ENCODE measurements around the gene SLC41A1. TPM values are rescaled to one million over a fixed set of nuclear protein-coding genes. Genes with fewer than 3 reads are reported as not detected.
"Not testable (repeated sequence)": the region's sequence is repeated elsewhere in the genome, so short reads cannot be mapped to it uniquely, and the experiment has no call there.

The SLC41A1 gene
- total and polyA plus RNA-seq, 9 donors: 15.0 to 32.8 (median 28.7) TPM

DNA sequence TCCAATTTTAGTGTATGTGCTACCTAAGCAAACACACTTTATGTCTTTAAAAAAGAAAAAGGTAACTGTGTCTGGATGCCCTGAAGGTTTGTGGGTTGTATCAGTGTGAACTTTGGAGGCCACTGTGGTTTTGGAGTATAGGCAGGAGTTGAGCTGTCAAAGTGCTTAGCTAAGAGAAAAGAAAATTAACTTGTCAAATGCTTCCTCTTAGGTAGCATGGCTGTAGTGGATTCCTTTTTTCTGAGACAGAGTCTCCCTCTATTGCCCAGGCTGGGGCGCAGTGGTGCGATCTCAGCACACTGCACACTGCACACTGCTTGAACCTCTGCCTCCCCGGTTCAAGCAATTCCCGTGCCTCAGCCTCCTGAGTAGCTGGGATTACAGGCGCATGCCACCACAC lies 11.2 kb upstream of the SLC41A1 start:
- Histone ChIP-seq H3K36me3 (ENCODE audit: control insufficient read depth, insufficient read depth, low read length) (no peaks in the 10 kb centered on the region), H3K27me3 (ENCODE audit: control insufficient read depth, insufficient read depth, low read length) (peaks cover 3% of the 10 kb centered on the region), H3K27ac (ENCODE audit: low read length) (no peak overlapping the region), H3K4me3 (ENCODE audit: low read length) (no peak overlapping the region), H3K4me1 (ENCODE audit: control insufficient read depth, insufficient read depth, low read length) (peaks cover 15% of the 10 kb centered on the region), H3K9me3 (replicated peaks; ENCODE audit: control insufficient read depth, low read depth, low read length) (no peaks in the 10 kb centered on the region)
- no peak for DNase-seq
- 100% methylated on average over 3 of the region's 5 CpGs for WGBS (ENCODE audit: insufficient coverage)

DNA sequence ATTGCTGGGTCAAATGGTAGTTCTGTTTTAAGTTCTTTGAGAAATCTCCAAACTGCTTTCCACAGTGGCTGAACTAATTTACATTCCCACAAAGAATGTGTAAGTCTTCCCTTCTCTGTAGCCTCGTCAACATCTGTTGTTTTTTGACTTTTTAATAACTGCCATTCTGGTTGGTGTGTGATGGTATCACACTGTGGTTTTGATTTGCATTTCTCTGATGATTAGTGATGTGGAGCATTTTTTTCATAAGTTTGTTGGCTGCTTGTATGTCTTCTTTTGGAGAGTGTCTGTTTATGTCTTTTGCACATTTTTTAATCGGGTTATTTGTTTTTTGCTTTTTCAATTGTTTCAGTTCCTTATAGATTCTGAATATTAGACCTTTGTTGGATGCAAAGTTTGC lies 10.3 kb upstream of the SLC41A1 start:
- not testable (repeated sequence) for H3K36me3 ChIP-seq (ENCODE audit: control insufficient read depth, insufficient read depth, low read length); H3K4me3 ChIP-seq (ENCODE audit: low read length); DNase-seq; H3K27ac ChIP-seq (ENCODE audit: low read length); H3K9me3 ChIP-seq (replicated peaks; ENCODE audit: control insufficient read depth, low read depth, low read length); H3K27me3 ChIP-seq (ENCODE audit: control insufficient read depth, insufficient read depth, low read length)
- WGBS (ENCODE audit: insufficient coverage): no CpG with 5 or more reads among the region's 2 CpGs
- H3K4me1 ChIP-seq (ENCODE audit: control insufficient read depth, insufficient read depth, low read length): peaks cover 15% of the 10 kb centered on the region

DNA sequence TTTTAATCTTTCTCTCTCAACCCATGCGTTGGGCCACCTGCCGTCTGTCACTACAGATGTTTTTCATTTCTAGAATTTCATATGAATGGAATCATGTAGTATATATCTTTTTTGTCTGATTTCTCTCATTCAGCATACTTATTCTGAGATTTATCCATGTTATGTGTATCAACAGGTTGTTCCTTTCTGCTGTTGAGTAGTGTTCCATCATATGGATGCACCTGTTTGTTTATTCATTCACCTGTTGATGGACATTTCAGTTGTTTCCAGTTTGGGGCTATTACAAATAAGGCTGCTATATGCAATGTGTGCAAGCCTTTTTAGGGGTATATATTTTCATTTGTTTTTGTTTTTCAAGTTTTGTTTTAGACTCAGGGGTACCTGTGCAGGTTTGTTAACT lies 9.4 kb upstream of the SLC41A1 start:
- Histone ChIP-seq H3K9me3 (replicated peaks; ENCODE audit: control insufficient read depth, low read depth, low read length) (no peaks in the 10 kb centered on the region), H3K4me3 (ENCODE audit: low read length) (no peak overlapping the region), H3K27ac (ENCODE audit: low read length) (no peak overlapping the region), H3K27me3 (ENCODE audit: control insufficient read depth, insufficient read depth, low read length) (no peaks in the 10 kb centered on the region), H3K4me1 (ENCODE audit: control insufficient read depth, insufficient read depth, low read length) (peaks cover 10% of the 10 kb centered on the region), H3K36me3 (ENCODE audit: control insufficient read depth, insufficient read depth, low read length) (no peaks in the 10 kb centered on the region)
- WGBS (ENCODE audit: insufficient coverage): no CpG with 5 or more reads among the region's 2 CpGs
- no peak for DNase-seq

DNA sequence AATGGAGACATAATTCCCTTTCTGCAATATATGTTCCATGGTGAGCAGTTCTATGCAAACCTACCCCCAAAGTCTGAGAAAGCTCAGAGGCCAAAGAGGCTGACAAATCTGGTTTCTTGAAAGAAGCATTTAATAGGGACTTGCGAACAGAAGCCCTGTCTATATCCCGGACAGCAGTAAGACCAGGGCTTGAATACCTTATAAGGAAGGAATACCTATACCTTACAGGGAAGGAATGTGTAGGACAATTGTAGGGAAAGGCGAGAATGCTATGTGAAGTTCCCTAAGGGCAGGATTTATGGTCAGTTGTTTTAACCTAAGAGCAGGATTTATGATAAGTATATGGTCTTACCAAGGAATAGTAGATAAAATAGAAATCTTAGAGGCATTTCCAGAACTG lies 5.0 kb upstream of the SLC41A1 start:
- no peak overlapping the region for H3K27ac ChIP-seq (ENCODE audit: low read length)
- 77% methylated on average over 3 of the region's 3 CpGs for WGBS (ENCODE audit: insufficient coverage)
- no peaks in the 10 kb centered on the region for H3K9me3 ChIP-seq (replicated peaks; ENCODE audit: control insufficient read depth, low read depth, low read length)
- peaks cover 3% of the 10 kb centered on the region for H3K27me3 ChIP-seq (ENCODE audit: control insufficient read depth, insufficient read depth, low read length)
- H3K36me3 ChIP-seq (ENCODE audit: control insufficient read depth, insufficient read depth, low read length): no peaks in the 10 kb centered on the region
- peaks cover 11% of the 10 kb centered on the region for H3K4me1 ChIP-seq (ENCODE audit: control insufficient read depth, insufficient read depth, low read length)
- no peak for DNase-seq
- no peak overlapping the region for H3K4me3 ChIP-seq (ENCODE audit: low read length)

DNA sequence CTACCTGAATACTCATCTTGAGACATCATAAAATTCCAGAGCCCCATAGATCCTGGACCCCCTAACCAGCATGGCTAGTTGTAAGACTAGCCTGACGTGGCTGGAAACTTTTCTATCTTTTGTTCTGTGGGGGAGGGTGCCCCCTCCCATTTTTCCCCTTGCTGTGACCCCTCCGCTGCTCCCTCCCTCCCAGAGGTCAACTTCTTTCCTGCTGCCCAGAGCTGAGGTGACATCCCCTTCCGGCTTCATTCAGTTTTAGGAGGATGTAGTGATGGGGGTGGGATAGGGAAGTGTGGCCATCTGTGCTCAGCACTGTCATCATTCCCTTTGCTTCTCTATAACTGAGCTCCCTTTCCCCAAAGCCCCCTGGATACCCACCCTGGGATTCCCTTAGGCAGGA lies 4.4 kb upstream of the SLC41A1 start:
- WGBS (ENCODE audit: insufficient coverage): no CpG with 5 or more reads among the region's 3 CpGs
- Histone ChIP-seq H3K9me3 (replicated peaks; ENCODE audit: control insufficient read depth, low read depth, low read length) (no peaks in the 10 kb centered on the region), H3K27me3 (ENCODE audit: control insufficient read depth, insufficient read depth, low read length) (peaks cover 3% of the 10 kb centered on the region), H3K4me1 (ENCODE audit: control insufficient read depth, insufficient read depth, low read length) (peaks cover 12% of the 10 kb centered on the region), H3K36me3 (ENCODE audit: control insufficient read depth, insufficient read depth, low read length) (no peaks in the 10 kb centered on the region), H3K27ac (ENCODE audit: low read length) (no peak overlapping the region), H3K4me3 (ENCODE audit: low read length) (no peak overlapping the region)
- DNase-seq: no peak

DNA sequence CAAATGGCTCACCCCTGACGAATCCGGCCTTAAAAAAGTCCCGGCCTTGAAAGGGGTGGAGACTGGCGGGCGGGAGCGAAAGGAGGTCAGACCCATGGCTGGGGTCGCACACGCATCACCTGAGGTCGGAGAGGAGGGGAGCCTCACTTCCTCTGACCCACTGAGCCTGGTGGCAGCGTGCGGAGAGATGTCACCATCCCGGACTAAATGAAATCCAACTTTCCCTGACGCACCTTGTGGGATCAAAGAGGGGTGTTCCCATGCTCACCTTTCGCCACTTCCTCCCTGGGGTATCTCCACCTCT lies 709 bp upstream of the SLC41A1 start:
- DNase-seq: peak; percentile 77
- Histone ChIP-seq H3K27me3 (ENCODE audit: control insufficient read depth, insufficient read depth, low read length) (peaks cover 3% of the 10 kb centered on the region), H3K27ac (ENCODE audit: low read length) (peak overlapping the region; percentile 84), H3K4me3 (ENCODE audit: low read length) (peak overlapping the region; percentile 95), H3K9me3 (replicated peaks; ENCODE audit: control insufficient read depth, low read depth, low read length) (no peaks in the 10 kb centered on the region), H3K36me3 (ENCODE audit: control insufficient read depth, insufficient read depth, low read length) (peaks cover 19% of the 10 kb centered on the region), H3K4me1 (ENCODE audit: control insufficient read depth, insufficient read depth, low read length) (peaks cover 45% of the 10 kb centered on the region)
- WGBS (ENCODE audit: insufficient coverage): 0% methylated on average over 9 of the region's 14 CpGs

DNA sequence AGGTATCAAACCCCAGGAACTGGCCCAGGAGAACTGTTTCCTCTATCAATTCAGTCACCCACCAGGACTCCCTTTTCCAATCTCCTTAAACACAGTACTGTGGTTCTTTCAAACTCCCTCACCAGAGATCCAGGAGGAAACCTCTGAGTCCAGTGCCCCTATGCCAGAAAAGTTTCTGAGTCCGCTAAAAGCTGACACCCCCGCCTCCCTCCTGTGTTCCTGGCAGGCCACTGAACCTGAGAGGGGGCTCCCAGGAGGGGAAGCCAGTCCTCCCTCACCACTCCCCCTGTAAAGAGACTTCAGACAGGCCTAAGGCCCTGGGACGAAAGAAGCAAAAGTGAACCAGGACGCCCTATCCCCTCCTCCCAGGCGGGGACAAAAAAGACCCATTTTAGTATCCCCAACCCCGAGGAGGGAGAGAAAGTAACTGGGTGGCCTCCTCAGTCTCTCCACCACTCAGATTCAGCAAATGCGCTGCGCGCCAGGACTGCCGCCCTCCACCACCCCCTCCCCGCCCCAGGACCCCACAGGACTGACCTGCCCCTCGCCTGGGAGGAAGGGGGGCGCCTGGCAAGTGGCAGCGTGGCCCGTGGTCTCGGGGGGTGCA lies 624 bp downstream of the SLC41A1 start:
- peak; percentile 70 for DNase-seq
- Histone ChIP-seq H3K4me1 (ENCODE audit: control insufficient read depth, insufficient read depth, low read length) (peaks cover 49% of the 10 kb centered on the region), H3K4me3 (ENCODE audit: low read length) (peak overlapping the region; percentile 95), H3K36me3 (ENCODE audit: control insufficient read depth, insufficient read depth, low read length) (peaks cover 22% of the 10 kb centered on the region), H3K9me3 (replicated peaks; ENCODE audit: control insufficient read depth, low read depth, low read length) (no peaks in the 10 kb centered on the region), H3K27ac (ENCODE audit: low read length) (peak overlapping the region; percentile 91), H3K27me3 (ENCODE audit: control insufficient read depth, insufficient read depth, low read length) (peaks cover 3% of the 10 kb centered on the region)
- 18% methylated on average over 2 of the region's 16 CpGs for WGBS (ENCODE audit: insufficient coverage)

DNA sequence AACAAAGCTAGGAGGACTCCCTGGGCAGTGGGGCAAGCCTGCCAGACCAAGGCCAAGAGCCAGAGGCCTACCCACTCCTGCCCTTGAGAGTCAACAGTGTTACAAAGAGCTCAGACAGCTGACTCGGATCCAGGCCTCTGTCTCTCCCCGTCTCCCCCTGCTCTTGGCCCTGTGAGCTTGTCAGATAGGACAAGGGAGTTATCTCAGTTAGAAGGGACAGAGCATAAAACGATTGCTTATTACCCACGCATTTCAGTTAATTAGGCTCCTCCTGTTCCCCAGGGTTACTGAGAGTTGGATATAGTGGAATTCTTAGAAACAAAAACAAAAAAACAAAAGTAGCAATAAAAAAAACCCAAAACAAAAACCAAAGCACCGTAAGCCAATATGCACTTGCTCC lies 1.3 kb downstream of the SLC41A1 start:
- peak overlapping the region; percentile 95 for H3K4me3 ChIP-seq (ENCODE audit: low read length)
- H3K27ac ChIP-seq (ENCODE audit: low read length): peak overlapping the region; percentile 91
- H3K27me3 ChIP-seq (ENCODE audit: control insufficient read depth, insufficient read depth, low read length): peaks cover 3% of the 10 kb centered on the region
- no peaks in the 10 kb centered on the region for H3K9me3 ChIP-seq (replicated peaks; ENCODE audit: control insufficient read depth, low read depth, low read length)
- H3K4me1 ChIP-seq (ENCODE audit: control insufficient read depth, insufficient read depth, low read length): peaks cover 45% of the 10 kb centered on the region
- no CpG with 5 or more reads among the region's 5 CpGs for WGBS (ENCODE audit: insufficient coverage)
- peak; percentile 59 for DNase-seq
- H3K36me3 ChIP-seq (ENCODE audit: control insufficient read depth, insufficient read depth, low read length): peaks cover 28% of the 10 kb centered on the region

DNA sequence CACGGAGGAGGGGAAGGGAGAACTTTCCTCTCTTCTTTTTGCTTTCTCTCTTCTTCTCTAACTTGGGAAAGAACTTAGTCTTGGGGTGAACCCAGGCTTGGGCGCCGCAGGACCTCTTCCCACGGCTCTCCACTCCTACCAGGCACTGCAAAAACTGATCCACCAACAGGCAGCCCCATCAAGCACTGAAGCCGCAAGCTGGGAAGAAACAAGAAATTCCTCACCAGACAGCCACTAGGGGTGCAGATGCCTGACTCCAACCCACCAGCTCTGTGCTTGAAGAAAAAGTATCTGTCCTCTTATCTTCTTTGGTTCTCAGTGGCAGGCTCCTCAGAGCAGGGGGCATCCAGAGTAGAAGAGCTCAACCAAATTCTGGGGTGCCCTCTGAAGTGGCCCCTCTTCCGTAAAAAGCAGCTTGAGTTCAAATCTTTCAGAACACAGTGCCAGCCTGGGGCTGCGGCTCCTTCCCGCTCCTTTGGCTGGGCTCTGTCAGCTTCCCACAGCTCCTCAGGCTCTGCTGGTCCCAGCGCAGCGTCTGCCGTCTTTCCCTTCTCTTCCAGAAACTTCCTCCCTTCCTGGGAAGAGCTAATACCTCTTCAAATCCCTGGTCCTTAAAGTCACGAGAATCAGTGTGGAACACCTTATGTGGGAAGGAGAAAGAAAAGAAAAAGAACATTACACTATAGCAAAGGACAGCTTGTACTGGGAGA lies 2.4 kb downstream of the SLC41A1 start:
- H3K27ac ChIP-seq (ENCODE audit: low read length): no peak overlapping the region
- peaks cover 29% of the 10 kb centered on the region for H3K36me3 ChIP-seq (ENCODE audit: control insufficient read depth, insufficient read depth, low read length)
- WGBS (ENCODE audit: insufficient coverage): 74% methylated on average over 6 of the region's 12 CpGs
- no peak overlapping the region for H3K4me3 ChIP-seq (ENCODE audit: low read length)
- no peak for DNase-seq
- peaks cover 3% of the 10 kb centered on the region for H3K27me3 ChIP-seq (ENCODE audit: control insufficient read depth, insufficient read depth, low read length)
- peaks cover 45% of the 10 kb centered on the region for H3K4me1 ChIP-seq (ENCODE audit: control insufficient read depth, insufficient read depth, low read length)
- H3K9me3 ChIP-seq (replicated peaks; ENCODE audit: control insufficient read depth, low read depth, low read length): no peaks in the 10 kb centered on the region

DNA sequence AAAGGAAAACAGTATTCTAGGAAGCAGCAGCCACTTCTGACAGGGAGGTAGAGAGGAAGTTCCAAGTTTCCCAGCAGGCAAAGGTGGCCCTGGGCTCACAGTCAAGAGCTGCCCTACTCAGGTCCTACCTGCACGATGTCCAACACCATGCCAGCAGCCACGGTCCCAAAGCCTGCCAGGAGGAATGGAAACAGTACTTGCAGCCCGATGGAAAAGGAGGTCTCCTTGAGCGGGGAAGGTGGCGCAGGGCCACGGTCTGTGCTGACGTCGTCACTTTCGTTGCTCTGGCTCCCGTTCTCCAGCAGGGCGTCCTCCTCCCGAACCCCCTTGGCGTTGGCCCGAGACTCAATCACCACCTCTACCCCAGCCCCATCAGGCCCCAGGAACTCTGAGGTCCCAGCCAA lies 3.1 kb downstream of the SLC41A1 start:
- Histone ChIP-seq H3K27me3 (ENCODE audit: control insufficient read depth, insufficient read depth, low read length) (peaks cover 3% of the 10 kb centered on the region), H3K4me3 (ENCODE audit: low read length) (no peak overlapping the region), H3K27ac (ENCODE audit: low read length) (no peak overlapping the region), H3K9me3 (replicated peaks; ENCODE audit: control insufficient read depth, low read depth, low read length) (no peaks in the 10 kb centered on the region), H3K4me1 (ENCODE audit: control insufficient read depth, insufficient read depth, low read length) (peaks cover 51% of the 10 kb centered on the region), H3K36me3 (ENCODE audit: control insufficient read depth, insufficient read depth, low read length) (peaks cover 36% of the 10 kb centered on the region)
- 94% methylated on average over 13 of the region's 14 CpGs for WGBS (ENCODE audit: insufficient coverage)
- no peak for DNase-seq

All from muscle of leg (tissue), 11 donors.